Kidney epithelial cell (primary cell): ENCODE measurements around the gene NPHP4. TPM values are rescaled to one million over a fixed set of nuclear protein-coding genes. Genes with fewer than 3 reads are reported as not detected.

Source experiments
- DNase-seq: peaks from one replicate; pipeline ENCODE4 v3.0.0-alpha.2; 2010; ENCODE audit warnings: low read depth
- H3K27me3 ChIP-seq: 2 replicates; pipeline ENCODE4 v1.6.0; 2011; ENCODE audit warnings: low read length; ENCODE audit not compliant: control insufficient read depth, insufficient read depth
- H3K36me3 ChIP-seq: 2 replicates; pipeline ENCODE4 v1.5.1; 2011; ENCODE audit warnings: low read length; ENCODE audit not compliant: control insufficient read depth, insufficient read depth
- H3K4me3 ChIP-seq: 2 replicates; pipeline ENCODE4 v1.5.1; 2011; ENCODE audit warnings: low read depth, mild to moderate bottlenecking, control low read depth, low read length
- total RNA-seq: library from RNA; depleted of rRNA; stranded (reverse); fragments of >200 nt; gene quantifications from 2 replicates; pipeline ENCODE4 v1.2.3, GENCODE V29; 2015
- TF ChIP-seq, protein P1 (sequence below): IDR thresholded peaks from 2 replicates; pipeline ENCODE4 v1.5.1; 2011; ENCODE audit warnings: mild to moderate bottlenecking, moderate library complexity, low read length, control low read depth, inconsistent platforms; ENCODE audit not compliant: insufficient read depth, poor library complexity, severe bottlenecking

The NPHP4 gene
- total RNA-seq, 1 donor from 2014 or later = 6.6 TPM

DNA sequence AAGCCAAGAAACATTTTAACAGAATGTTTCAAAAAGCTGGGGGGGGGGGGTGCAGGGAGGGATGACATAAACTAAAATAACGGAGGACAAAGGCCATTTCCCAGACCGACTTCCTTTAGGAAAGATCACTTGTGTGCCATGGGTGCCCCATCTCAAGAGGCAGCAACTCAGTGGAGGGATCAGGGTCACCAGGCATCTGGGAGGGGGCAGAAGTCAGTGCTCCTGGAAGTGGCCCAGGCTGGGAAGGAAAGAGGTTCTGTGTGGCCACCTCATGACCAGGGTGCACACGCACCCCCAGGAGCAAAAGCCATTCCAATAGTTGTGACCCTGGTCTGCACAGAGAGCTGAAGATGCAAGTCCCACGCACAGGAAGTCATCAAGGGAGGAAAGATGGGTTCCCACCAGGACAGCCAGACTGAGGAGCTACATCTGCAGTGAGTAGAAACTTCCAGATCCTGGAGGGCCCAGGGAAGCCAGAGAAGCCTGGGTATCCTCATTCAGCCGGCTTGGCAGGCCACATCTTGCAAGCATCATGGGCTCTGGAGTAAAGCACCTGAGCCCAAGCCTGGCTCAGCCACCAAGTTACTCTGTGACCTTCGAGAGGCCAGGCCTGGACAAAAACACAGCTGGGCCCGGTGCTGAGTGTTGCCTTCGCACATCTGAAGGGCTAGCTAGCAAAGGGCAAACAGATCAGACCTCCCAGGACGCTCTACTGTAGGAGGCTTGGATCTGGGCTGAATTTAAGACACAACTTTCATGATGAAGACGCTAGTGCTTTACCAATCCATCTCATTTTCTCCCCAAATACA lies 36.0 kb downstream of the NPHP4 start:
- TF ChIP-seq, protein P1, sequence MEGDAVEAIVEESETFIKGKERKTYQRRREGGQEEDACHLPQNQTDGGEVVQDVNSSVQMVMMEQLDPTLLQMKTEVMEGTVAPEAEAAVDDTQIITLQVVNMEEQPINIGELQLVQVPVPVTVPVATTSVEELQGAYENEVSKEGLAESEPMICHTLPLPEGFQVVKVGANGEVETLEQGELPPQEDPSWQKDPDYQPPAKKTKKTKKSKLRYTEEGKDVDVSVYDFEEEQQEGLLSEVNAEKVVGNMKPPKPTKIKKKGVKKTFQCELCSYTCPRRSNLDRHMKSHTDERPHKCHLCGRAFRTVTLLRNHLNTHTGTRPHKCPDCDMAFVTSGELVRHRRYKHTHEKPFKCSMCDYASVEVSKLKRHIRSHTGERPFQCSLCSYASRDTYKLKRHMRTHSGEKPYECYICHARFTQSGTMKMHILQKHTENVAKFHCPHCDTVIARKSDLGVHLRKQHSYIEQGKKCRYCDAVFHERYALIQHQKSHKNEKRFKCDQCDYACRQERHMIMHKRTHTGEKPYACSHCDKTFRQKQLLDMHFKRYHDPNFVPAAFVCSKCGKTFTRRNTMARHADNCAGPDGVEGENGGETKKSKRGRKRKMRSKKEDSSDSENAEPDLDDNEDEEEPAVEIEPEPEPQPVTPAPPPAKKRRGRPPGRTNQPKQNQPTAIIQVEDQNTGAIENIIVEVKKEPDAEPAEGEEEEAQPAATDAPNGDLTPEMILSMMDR = no peak
- no peak overlapping the region for H3K4me3 ChIP-seq
- H3K27me3 ChIP-seq = no peaks in the 10 kb centered on the region
- H3K36me3 ChIP-seq = peaks cover 2% of the 10 kb centered on the region
- no peak for DNase-seq

DNA sequence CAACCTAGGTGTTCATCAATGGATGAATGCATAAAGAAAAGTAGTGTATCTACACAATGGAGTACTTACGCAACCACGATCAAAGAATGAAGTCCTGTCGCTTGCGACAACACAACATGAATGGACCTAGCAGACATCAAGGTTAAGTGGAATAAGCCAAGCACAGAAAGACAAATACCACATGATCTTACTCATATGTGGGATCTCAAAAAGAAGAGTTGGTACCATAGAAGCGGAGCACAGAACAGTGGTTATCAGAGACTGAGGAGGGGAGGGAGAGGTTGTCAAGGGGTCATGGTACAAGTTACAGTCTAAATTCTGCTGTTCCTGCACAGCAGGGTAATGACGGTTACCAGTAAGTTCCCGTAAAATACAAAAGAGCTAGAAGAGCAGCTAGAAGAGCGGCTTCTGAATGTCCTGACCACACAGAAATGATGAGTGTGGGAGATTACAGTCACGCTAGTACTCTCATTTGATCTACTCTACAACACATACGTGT lies 36.7 kb downstream of the NPHP4 start:
- H3K27me3 ChIP-seq = no peaks in the 10 kb centered on the region
- no peaks in the 10 kb centered on the region for H3K36me3 ChIP-seq
- TF ChIP-seq, protein P1 = no peak
- no peak for DNase-seq
- no peak overlapping the region for H3K4me3 ChIP-seq

- TF ChIP-seq, protein P1 = no peak
- no peak overlapping the region for H3K4me3 ChIP-seq
- H3K27me3 ChIP-seq = no peaks in the 10 kb centered on the region
- H3K36me3 ChIP-seq = no peaks in the 10 kb centered on the region
- no peak for DNase-seq
These were observed 37.3 kb downstream of the NPHP4 start for GRCh38 chr1:5954964-5955363.

DNA sequence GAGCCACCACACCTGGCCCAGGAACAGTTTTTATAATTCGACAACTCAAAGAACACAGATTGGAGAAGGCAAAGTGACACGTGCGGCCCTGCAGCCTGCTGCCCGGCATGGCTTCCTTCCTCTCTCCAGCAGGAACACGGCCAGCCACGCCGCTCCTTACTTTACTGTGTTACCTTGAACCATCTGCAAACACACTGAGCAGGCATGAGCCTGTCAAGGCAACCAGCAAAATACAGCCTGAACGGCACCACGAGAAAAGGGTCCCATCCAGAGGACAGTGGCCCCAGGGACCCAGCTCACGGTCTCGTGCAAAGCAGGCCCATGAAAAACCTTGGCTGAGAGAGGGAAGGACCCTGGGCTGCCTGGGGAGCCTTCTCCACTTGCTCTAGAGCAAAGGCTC lies 38.8 kb downstream of the NPHP4 start:
- peaks cover 1% of the 10 kb centered on the region for H3K36me3 ChIP-seq
- TF ChIP-seq, protein P1 = no peak
- DNase-seq = no peak

GRCh38 chr1:5951846-5952410 lies 40.3 kb downstream of the NPHP4 start:
- no peak overlapping the region for H3K4me3 ChIP-seq
- no peaks in the 10 kb centered on the region for H3K27me3 ChIP-seq
- peaks cover 2% of the 10 kb centered on the region for H3K36me3 ChIP-seq
- DNase-seq = no peak
- TF ChIP-seq, protein P1 = no peak

More for the DNA sequence above, 38.8 kb downstream of the NPHP4 start:
- Histone ChIP-seq H3K4me3 (no peak overlapping the region), H3K27me3 (no peaks in the 10 kb centered on the region)
